Sigmoid colon (tissue), 4 donors: ENCODE measurements around the gene NEU2.

ENCODE experiments used
- POLR2A ChIP-seq, 2 donors: fragments of 450-650 bp; IDR thresholded peaks; one replicate each; pipeline ENCODE4 v1.6.1; 2016; ENCODE audit warnings: antibody characterized with exemption in 2 of 2, mild to moderate bottlenecking in 2 of 2, moderate library complexity in 2 of 2
- POLR2AphosphoS5 ChIP-seq, 4 donors: sonication (generic); formaldehyde crosslinking; IDR thresholded peaks; one replicate each; pipeline ENCODE4 v1.6.1; 2017; ENCODE audit warnings: antibody characterized with exemption in 4 of 4
- TF ChIP-seq, protein P1 (sequence below), 4 experiments: fragments of 450-650 bp in 3 of 4; fragments of 200-600 bp in 1 of 4; IDR thresholded peaks; one replicate each; pipeline ENCODE4 v1.5.1; 2016 to 2019; ENCODE audit warnings: antibody characterized with exemption in 4 of 4, mild to moderate bottlenecking in 3 of 4, moderate library complexity in 2 of 4

DNA sequence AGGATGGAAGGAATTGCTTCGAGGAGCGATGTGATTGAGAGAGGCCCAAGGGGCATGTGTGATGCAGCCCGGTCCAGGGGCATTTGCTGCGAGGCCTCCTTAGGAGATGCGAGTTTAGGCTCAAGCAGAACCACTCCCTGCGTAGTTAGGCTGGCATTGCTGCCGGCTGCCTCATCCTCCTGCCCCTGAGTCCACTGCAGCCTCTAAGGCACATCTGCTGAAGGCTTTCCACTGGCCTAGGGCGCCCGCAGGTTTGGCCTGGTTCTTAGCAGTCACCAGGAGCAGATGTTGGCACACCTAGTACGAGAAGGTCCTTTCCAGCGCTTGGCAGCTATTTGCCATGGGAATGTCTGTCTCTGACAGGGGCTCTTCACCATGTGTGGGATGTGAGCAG is 48.4 kb downstream of the NEU2 start:
- TF ChIP-seq, protein P1, sequence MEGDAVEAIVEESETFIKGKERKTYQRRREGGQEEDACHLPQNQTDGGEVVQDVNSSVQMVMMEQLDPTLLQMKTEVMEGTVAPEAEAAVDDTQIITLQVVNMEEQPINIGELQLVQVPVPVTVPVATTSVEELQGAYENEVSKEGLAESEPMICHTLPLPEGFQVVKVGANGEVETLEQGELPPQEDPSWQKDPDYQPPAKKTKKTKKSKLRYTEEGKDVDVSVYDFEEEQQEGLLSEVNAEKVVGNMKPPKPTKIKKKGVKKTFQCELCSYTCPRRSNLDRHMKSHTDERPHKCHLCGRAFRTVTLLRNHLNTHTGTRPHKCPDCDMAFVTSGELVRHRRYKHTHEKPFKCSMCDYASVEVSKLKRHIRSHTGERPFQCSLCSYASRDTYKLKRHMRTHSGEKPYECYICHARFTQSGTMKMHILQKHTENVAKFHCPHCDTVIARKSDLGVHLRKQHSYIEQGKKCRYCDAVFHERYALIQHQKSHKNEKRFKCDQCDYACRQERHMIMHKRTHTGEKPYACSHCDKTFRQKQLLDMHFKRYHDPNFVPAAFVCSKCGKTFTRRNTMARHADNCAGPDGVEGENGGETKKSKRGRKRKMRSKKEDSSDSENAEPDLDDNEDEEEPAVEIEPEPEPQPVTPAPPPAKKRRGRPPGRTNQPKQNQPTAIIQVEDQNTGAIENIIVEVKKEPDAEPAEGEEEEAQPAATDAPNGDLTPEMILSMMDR (IDR thresholded peaks at IDR 0.05) = no peak
- TF ChIP-seq POLR2A (IDR thresholded peaks at IDR 0.05) (no peak), POLR2AphosphoS5 (IDR thresholded peaks at IDR 0.05) (no peak)
